ENCODE measurements around the gene TTC16.

Gene TTC16

DNA sequence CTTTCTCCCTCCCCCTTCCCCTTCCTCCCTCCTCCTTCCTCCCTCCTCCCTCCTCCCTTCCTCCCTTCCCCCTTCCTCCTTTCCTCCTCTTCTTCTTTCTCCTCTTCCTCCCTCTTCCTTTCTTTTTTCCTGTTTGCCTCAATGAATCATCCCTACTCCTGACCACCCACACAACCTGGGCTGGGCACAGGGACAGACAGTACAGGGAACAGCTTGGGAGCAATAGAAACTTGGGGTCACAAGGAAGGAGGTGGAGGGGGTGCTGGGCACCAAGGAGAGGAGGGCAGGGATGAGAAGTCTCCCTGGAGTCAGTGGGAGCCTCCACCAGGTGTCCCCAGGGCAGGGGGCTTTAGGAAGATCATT is 5.0 kb downstream of the TTC16 start:
- Histone ChIP-seq H3K9ac (ENCODE audit: low read depth, low read length) (no peak overlapping the region), H3K9me3 (ENCODE audit: control insufficient read depth, insufficient read depth, low read length) (no peaks in the 10 kb centered on the region), H3K4me1 (ENCODE audit: insufficient read depth, low read length) (no peaks in the 10 kb centered on the region; the same call in 1 of the 2 replicates)

DNA sequence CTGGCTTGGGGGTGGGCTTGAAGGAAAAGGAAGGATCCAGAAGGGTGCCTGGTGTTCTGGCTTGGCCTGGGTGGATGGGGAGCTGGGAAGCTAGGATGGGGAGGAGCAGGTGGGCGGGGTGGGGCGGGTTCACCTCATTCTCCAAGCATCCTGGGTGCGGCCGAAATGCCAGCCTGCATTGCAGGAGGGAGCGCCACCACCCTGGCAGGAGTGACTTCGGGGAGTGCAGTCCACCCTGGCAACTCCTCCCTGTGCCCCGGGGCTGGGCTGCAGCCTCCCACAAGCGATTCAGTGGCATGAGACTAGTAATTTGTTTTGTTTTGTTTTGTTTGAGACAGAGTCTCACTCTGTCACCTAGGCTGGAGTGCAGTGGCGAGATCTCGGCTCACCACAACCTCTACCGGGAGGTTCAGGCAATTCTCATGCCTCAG is 5.5 kb downstream of the TTC16 start:
- no peak overlapping the region for H3K9ac ChIP-seq (ENCODE audit: low read depth, low read length)
- no peaks in the 10 kb centered on the region; the same call in 1 of the 2 replicates for H3K4me1 ChIP-seq (ENCODE audit: insufficient read depth, low read length)
- H3K36me3 ChIP-seq (ENCODE audit: insufficient read depth, low read length): no peaks in the 10 kb centered on the region
- H3K9me3 ChIP-seq (ENCODE audit: control insufficient read depth, insufficient read depth, low read length): no peaks in the 10 kb centered on the region

More for the DNA sequence above, 5.0 kb downstream of the TTC16 start:
- no peaks in the 10 kb centered on the region for H3K36me3 ChIP-seq (ENCODE audit: insufficient read depth, low read length)

DNA sequence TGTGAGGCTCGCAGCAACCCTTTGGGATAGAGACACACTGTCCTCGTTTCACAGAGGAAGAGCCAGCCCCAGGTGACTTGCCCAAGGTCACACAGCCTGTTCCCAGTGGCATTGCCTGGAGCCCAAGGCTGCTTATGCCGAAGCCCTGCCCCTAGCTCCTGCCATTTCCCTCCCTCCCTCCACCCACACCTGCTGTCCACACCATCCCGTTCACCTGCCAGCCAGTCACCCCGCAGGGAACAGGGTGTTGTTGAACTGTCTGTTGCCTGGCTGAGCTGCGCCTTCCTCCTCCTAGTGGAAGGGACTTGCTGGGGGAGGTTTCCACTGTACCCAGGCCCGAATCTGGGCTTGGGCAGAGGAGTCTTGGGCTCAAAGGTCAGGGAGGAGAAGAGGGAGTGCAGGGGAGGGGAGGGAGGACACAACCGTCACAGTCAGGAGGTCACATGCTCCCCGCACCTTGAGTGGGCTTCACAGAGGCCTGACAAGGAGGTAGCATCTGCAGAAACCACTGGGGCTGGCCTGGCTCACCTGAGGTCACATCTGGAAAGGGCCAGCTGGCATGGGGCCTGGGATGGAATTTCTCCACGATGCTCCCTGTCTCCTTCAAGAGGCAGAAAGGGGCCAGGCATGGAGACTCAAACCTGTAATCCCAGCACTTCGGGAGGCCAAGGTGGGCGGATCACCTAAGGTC is 6.3 kb downstream of the TTC16 start:
- no peaks in the 10 kb centered on the region for H3K9me3 ChIP-seq (ENCODE audit: control insufficient read depth, insufficient read depth, low read length)
- H3K9ac ChIP-seq (ENCODE audit: low read depth, low read length): no peak overlapping the region
- H3K4me1 ChIP-seq (ENCODE audit: insufficient read depth, low read length): no peaks in the 10 kb centered on the region; the same call in 1 of the 2 replicates
- no peaks in the 10 kb centered on the region for H3K36me3 ChIP-seq (ENCODE audit: insufficient read depth, low read length)

DNA sequence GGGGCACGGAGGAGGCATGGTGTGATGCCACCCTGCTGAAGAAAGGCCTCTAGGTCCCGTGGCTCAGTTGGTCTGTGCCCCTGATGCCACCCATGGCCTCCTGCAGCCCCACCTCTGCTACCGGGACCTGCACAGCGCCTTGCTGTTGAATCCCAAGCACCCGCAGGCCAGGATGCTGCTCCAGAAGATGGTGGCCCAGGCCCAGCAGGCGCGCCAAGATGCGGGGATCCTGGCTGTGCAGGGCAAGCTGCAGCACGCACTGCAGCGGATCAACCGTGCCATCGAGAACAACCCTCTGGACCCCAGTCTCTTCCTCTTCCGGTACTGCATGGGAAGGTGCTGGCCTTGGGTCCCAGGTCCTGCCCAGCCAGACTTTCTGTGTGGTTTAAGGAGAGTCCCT is 7.1 kb downstream of the TTC16 start:
- Histone ChIP-seq H3K36me3 (ENCODE audit: insufficient read depth, low read length) (no peaks in the 10 kb centered on the region), H3K9ac (ENCODE audit: low read depth, low read length) (no peak overlapping the region), H3K9me3 (ENCODE audit: control insufficient read depth, insufficient read depth, low read length) (no peaks in the 10 kb centered on the region), H3K4me1 (ENCODE audit: insufficient read depth, low read length) (no peaks in the 10 kb centered on the region; the same call in 1 of the 2 replicates)

DNA sequence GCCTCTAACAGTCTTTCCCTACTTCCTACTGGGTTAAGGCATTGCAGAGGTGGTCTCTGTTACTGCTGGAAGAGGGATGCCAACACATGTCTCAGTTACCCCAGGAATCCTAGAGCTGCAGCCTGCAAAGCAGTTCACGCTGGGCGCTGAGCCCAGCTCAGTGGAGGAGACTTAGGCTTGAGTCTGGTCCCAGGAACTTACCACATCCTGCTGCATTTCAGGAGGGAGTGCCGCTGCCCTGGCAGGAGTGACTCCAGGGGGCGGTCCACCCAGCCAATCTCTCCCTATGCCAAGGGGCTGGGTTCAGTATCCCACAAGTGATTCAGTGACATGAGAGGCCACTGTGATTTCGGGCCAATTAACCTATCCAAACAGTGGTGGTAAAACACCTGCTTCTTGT is 7.6 kb downstream of the TTC16 start:
- H3K4me1 ChIP-seq (ENCODE audit: insufficient read depth, low read length): no peaks in the 10 kb centered on the region; the same call in 1 of the 2 replicates
- no peaks in the 10 kb centered on the region for H3K36me3 ChIP-seq (ENCODE audit: insufficient read depth, low read length)
- no peak overlapping the region for H3K9ac ChIP-seq (ENCODE audit: low read depth, low read length)
- no peaks in the 10 kb centered on the region for H3K9me3 ChIP-seq (ENCODE audit: control insufficient read depth, insufficient read depth, low read length)

DNA sequence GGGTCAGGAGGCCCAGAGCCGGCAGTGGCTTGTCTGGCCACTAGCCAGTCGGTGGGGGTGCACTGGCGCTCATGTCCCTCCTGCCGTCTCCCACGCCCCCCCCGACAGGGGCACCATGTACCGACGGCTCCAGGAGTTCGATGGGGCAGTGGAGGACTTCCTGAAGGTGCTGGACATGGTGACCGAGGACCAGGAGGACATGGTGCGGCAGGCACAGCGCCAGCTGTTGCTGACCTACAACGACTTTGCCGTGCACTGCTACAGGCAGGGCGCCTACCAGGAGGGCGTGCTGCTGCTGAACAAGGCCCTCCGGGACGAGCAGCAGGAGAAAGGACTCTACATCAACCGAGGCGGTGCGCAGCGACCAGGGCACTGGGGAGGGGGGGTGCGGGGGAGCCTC is 8.1 kb downstream of the TTC16 start:
- Histone ChIP-seq H3K36me3 (ENCODE audit: insufficient read depth, low read length) (no peaks in the 10 kb centered on the region), H3K9ac (ENCODE audit: low read depth, low read length) (peak overlapping the region; percentile 25; the same call in 1 of the 2 replicates), H3K9me3 (ENCODE audit: control insufficient read depth, insufficient read depth, low read length) (no peaks in the 10 kb centered on the region), H3K4me1 (ENCODE audit: insufficient read depth, low read length) (no peaks in the 10 kb centered on the region; the same call in 1 of the 2 replicates)

DNA sequence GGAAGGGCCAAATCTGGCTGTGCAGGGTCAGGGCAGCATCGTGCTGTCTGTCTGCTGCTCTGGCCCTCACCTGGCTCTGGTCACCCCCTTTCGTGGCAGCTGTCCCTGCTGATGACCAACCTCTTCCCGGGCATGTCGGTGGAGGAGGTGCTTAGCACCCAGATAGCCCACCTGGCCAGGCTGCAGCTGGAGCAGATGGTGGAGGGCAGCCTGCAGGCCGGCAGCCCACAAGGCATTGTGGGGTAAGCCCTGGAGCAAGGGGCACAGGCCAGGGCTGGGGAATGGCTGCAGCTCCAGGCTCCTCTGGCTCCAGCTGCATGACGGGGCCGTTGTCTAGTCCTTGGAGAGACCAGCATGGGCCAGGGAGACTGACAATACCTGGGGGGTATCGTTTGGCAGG is 11.0 kb downstream of the TTC16 start:
- Histone ChIP-seq H3K36me3 (ENCODE audit: insufficient read depth, low read length) (no peaks in the 10 kb centered on the region), H3K9ac (ENCODE audit: low read depth, low read length) (no peak overlapping the region), H3K9me3 (ENCODE audit: control insufficient read depth, insufficient read depth, low read length) (no peaks in the 10 kb centered on the region), H3K4me1 (ENCODE audit: insufficient read depth, low read length) (no peaks in the 10 kb centered on the region; the same call in 1 of the 2 replicates)

DNA sequence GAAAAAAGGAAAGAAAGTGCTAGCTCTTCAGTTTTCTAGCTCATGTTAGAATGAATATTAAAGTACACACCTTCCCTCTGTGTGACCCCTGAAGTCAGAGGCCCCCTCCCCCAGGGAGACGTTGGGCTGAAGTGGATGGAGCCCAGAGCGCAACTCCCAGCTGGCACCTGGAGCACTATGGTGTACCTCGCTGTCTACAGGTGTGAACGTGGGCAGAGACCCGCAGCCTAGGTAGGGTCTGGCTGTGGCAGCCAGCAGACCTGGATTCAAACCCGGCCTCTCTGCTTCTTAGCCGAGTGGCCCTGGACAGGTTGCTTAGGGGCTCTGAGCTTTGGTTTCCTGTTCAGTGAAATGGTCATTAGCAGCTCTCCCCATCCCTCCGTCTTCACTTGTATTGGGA is 12.9 kb downstream of the TTC16 start:
- Histone ChIP-seq H3K9ac (ENCODE audit: low read depth, low read length) (no peak overlapping the region), H3K36me3 (ENCODE audit: insufficient read depth, low read length) (no peaks in the 10 kb centered on the region), H3K4me1 (ENCODE audit: insufficient read depth, low read length) (no peaks in the 10 kb centered on the region; the same call in 1 of the 2 replicates), H3K9me3 (ENCODE audit: control insufficient read depth, insufficient read depth, low read length) (no peaks in the 10 kb centered on the region)

DNA sequence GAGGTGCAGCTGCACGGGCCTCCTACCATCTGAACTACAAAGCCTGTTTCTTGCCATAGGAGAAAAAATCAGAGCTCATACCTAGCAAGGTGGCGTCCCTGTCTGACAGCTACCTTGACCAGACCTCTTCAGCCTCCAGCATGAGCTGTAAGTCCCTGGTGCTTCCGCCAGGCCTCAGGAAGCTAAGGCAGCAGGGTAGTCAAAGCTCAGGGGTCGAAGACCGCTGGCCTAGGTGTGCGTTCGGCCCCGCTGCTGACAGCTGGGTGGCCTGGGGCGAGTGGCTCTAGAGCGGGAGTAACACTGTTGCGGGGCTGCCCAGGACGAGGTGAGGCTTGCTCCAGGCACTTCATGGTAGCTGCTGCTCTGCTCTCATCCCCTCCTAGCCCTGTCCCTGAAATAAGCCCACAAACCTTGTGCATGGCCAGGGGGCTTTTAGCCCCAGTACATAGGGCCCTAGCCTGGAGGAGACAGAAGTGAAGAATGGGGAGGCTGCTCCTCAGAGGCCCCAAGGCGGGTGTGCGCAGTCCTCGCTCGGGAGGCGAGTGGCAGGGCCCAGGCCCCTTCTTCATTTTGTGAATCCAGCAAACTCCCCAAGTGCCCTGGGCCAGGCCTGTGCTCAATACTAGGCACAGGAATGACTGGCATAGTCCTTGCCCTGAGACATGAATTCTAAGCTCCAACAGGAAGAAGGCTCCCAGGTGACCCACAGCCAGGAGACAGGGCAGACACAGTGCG is 13.8 kb downstream of the TTC16 start:
- Histone ChIP-seq H3K9ac (ENCODE audit: low read depth, low read length) (no peak overlapping the region), H3K36me3 (ENCODE audit: insufficient read depth, low read length) (no peaks in the 10 kb centered on the region), H3K9me3 (ENCODE audit: control insufficient read depth, insufficient read depth, low read length) (no peaks in the 10 kb centered on the region), H3K4me1 (ENCODE audit: insufficient read depth, low read length) (no peaks in the 10 kb centered on the region)

DNA sequence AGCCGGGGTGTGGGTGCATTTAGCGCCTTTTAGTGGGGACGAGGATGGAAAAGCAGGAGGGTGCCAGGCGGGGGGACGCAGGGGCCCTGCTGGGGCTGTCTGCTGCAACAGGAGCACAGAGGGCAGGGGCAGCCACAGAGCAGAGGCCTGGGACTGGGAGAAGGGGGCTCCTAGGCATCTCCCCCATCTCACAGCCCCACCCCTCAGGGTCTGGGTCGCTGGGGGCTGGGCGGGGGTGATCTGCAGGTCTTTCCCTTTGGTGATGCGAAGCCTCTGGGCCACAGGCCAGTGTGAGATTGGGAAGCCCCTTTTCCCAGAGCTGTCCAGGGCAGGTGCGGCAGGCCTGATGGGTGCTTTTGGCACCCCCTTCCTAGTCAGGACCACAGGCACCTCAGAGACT is 14.4 kb downstream of the TTC16 start:
- no peak overlapping the region for H3K9ac ChIP-seq (ENCODE audit: low read depth, low read length)
- no peaks in the 10 kb centered on the region for H3K4me1 ChIP-seq (ENCODE audit: insufficient read depth, low read length)
- no peaks in the 10 kb centered on the region for H3K36me3 ChIP-seq (ENCODE audit: insufficient read depth, low read length)
- no peaks in the 10 kb centered on the region for H3K9me3 ChIP-seq (ENCODE audit: control insufficient read depth, insufficient read depth, low read length)

DNA sequence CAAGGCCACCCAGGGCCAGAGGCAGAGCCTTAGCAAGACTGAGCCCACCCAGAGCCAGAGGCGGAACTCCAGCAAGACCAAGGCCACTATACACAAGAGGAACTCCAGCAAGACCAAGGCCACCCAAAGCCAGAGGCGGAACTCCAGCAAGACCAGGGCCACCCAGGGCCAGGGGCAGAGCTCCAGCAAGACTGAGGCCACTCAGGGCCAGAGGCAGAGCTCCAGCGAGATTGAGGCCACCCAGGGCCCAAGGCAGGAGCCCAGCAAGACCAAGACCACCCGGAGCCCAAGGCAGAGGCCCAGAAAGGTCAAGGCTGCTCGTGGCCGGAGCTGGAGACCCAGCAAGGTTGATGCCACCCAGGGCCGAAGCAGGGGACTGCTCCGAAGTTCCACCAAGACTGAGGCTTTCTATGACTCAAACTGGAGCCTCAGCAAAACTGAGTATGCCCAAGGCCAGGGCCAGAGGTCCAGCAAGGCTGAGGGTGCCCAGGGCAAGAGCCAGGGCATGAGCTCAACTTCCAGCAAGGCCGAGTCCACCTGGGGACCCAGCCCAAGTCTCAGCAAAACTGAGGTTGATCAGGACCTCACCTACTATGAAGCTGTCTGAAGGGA is 15.0 kb downstream of the TTC16 start:
- no peaks in the 10 kb centered on the region for H3K36me3 ChIP-seq (ENCODE audit: insufficient read depth, low read length)
- no peaks in the 10 kb centered on the region for H3K4me1 ChIP-seq (ENCODE audit: insufficient read depth, low read length)
- H3K9ac ChIP-seq (ENCODE audit: low read depth, low read length): no peak overlapping the region
- H3K9me3 ChIP-seq (ENCODE audit: control insufficient read depth, insufficient read depth, low read length): no peaks in the 10 kb centered on the region

DNA sequence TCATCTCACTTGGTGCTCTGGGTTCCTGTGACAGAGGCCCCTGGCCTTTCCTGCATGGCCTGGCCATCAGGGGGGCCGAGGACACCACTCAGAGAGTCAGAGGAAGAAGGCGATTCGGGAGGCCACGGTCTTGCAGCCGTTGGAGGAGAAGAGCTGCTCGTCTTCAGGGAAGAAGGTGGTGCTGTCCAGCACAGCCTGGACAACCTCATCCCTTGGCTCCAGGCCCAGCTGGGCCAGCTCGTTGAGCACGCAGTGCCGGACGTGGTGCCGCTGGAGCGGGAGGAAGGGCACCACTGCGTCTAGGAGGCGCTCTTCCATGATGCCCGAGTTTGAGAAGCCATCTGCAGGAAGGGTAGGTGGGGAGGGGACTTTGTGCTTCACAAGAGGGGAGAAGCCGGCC is 16.1 kb downstream of the TTC16 start:
- no peaks in the 10 kb centered on the region for H3K9me3 ChIP-seq (ENCODE audit: control insufficient read depth, insufficient read depth, low read length)
- H3K36me3 ChIP-seq (ENCODE audit: insufficient read depth, low read length): no peaks in the 10 kb centered on the region
- no peak overlapping the region for H3K9ac ChIP-seq (ENCODE audit: low read depth, low read length)
- H3K4me1 ChIP-seq (ENCODE audit: insufficient read depth, low read length): no peaks in the 10 kb centered on the region

DNA sequence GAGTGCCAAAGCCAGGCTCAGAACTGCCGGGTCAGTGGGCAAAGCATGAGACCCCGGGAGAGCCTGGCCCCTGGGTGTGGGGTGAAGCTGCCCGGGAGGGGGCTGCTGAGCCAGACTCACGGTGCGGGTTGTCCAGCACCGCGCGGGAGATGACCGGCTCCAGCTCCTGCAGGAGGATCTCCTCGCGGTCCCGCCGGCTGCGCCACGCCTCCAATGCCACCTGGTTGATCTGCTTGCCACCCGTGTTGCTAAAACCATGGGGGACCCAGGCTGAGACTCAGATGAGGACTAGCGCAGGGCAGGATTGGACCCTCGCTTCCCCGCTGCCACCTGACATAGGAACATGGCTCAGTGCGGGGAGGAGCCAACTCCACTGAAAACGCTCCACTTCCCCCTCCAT is 16.6 kb downstream of the TTC16 start:
- Histone ChIP-seq H3K9me3 (ENCODE audit: control insufficient read depth, insufficient read depth, low read length) (no peaks in the 10 kb centered on the region), H3K4me1 (ENCODE audit: insufficient read depth, low read length) (no peaks in the 10 kb centered on the region), H3K9ac (ENCODE audit: low read depth, low read length) (no peak overlapping the region), H3K36me3 (ENCODE audit: insufficient read depth, low read length) (no peaks in the 10 kb centered on the region)

DNA sequence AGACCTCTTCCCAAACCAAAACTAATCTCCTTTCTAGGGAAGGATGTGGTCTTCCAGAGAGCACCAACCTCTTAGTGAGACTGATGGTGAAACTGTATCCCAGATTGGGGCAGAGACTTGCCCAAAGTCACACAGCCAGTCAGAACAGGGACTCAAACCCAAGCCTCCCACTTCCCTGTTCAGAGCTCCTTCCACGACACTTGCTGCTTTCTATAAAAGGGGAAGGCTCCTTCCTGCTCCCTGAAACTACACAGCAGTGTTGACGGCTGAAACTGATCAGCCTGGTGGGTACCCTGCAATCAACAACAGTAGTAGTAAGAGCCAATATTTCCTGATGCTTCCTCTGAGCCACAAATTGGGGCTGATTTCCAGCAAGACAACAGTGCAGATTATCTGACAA is 17.7 kb downstream of the TTC16 start:
- Histone ChIP-seq H3K36me3 (ENCODE audit: insufficient read depth, low read length) (no peaks in the 10 kb centered on the region), H3K4me1 (ENCODE audit: insufficient read depth, low read length) (no peaks in the 10 kb centered on the region), H3K9ac (ENCODE audit: low read depth, low read length) (no peak overlapping the region), H3K9me3 (ENCODE audit: control insufficient read depth, insufficient read depth, low read length) (no peaks in the 10 kb centered on the region)
